ENCODE measurements around the gene PPP6R3. TPM values are rescaled to one million over a fixed set of nuclear protein-coding genes. Genes with fewer than 3 reads are reported as not detected.

PPP6R3 gene
- polyA plus RNA-seq, 1 donor (not counting 4 experiments of a cell fraction or from before 2014, with no cell fraction given): 50.2 TPM

- Histone ChIP-seq H3K79me2 (ENCODE audit: control insufficient read depth, insufficient read depth, low read length) (no peaks in the 10 kb centered on the region), H3K4me1 (ENCODE audit: control insufficient read depth, extremely low read depth, insufficient read depth, low read length) (no peaks in the 10 kb centered on the region), H3K9me1 (ENCODE audit: control insufficient read depth, extremely low read depth, insufficient read depth, low read length) (no peaks in the 10 kb centered on the region), H3K27me3 (ENCODE audit: control insufficient read depth, extremely low read depth, insufficient read depth, low read length) (no peaks in the 10 kb centered on the region), H3K27ac (ENCODE audit: control insufficient read depth, insufficient read depth, low read length) (no peak overlapping the region), H3K4me3 (ENCODE audit: control insufficient read depth in 2 of 3, extremely low read depth in 1 of 3, insufficient read depth in 2 of 3, low read depth in 1 of 3, low read length in 3 of 3) (no peak overlapping the region), H2AFZ (ENCODE audit: control insufficient read depth, low read length) (no peak overlapping the region), H3K9ac (ENCODE audit: control insufficient read depth, extremely low read depth, insufficient read depth, low read length) (no peak overlapping the region), H3K9me3 (ENCODE audit: control insufficient read depth, low read depth, low read length) (no peaks in the 10 kb centered on the region), H3K4me2 (ENCODE audit: control insufficient read depth, extremely low read depth, insufficient read depth, low read depth, low read length) (no peak overlapping the region), H3K36me3 (ENCODE audit: control insufficient read depth in 2 of 2, extremely low read depth in 1 of 2, insufficient read depth in 2 of 2, low read length in 2 of 2) (peaks cover 32 to 33% of the 10 kb centered on the region in 2 experiments), H4K20me1 (ENCODE audit: control insufficient read depth, extremely low read depth, insufficient read depth, low read length) (no peaks in the 10 kb centered on the region)
- DNase-seq (ENCODE audit: low read depth, low spot score): no peak
- dilution Hi-C loops (cut with MboI; ENCODE audit: extremely low pct_ligation_motif_present, low sequenced_read_pairs): no loop called here
- TF ChIP-seq EZH2 (IDR thresholded peaks at IDR 0.05; ENCODE audit: low read length) (no peak), CTCF (optimal IDR thresholded peaks at IDR 0.05 in 1 of 3, IDR thresholded peaks at IDR 0.05 in 1 of 3, conservative IDR thresholded peaks at IDR 0.05 in 1 of 3; ENCODE audit: extremely low read depth in 1 of 3, insufficient read depth in 2 of 3, low read length in 3 of 3) (no peak)
- FAIRE-seq: no peak
These were observed 149.2 kb downstream of the PPP6R3 start for GRCh38 chr11:68609761-68610160.

- Histone ChIP-seq H3K4me2 (ENCODE audit: control insufficient read depth, extremely low read depth, insufficient read depth, low read depth, low read length) (no peak overlapping the region), H3K9me3 (ENCODE audit: control insufficient read depth, low read depth, low read length) (no peaks in the 10 kb centered on the region), H2AFZ (ENCODE audit: control insufficient read depth, low read length) (no peak overlapping the region), H3K27me3 (ENCODE audit: control insufficient read depth, extremely low read depth, insufficient read depth, low read length) (no peaks in the 10 kb centered on the region), H3K4me1 (ENCODE audit: control insufficient read depth, extremely low read depth, insufficient read depth, low read length) (no peaks in the 10 kb centered on the region), H3K36me3 (ENCODE audit: control insufficient read depth in 2 of 2, extremely low read depth in 1 of 2, insufficient read depth in 2 of 2, low read length in 2 of 2) (peaks cover 33 to 37% of the 10 kb centered on the region in 2 experiments), H4K20me1 (ENCODE audit: control insufficient read depth, extremely low read depth, insufficient read depth, low read length) (peaks cover 2% of the 10 kb centered on the region), H3K9me1 (ENCODE audit: control insufficient read depth, extremely low read depth, insufficient read depth, low read length) (no peaks in the 10 kb centered on the region), H3K9ac (ENCODE audit: control insufficient read depth, extremely low read depth, insufficient read depth, low read length) (no peak overlapping the region), H3K27ac (ENCODE audit: control insufficient read depth, insufficient read depth, low read length) (no peak overlapping the region), H3K79me2 (ENCODE audit: control insufficient read depth, insufficient read depth, low read length) (no peaks in the 10 kb centered on the region), H3K4me3 (ENCODE audit: control insufficient read depth in 2 of 3, extremely low read depth in 1 of 3, insufficient read depth in 2 of 3, low read depth in 1 of 3, low read length in 3 of 3) (no peak overlapping the region)
- dilution Hi-C loops (cut with MboI; ENCODE audit: extremely low pct_ligation_motif_present, low sequenced_read_pairs): no loop called here
- FAIRE-seq (no peak), DNase-seq (ENCODE audit: low read depth, low spot score) (no peak)
- TF ChIP-seq EZH2 (IDR thresholded peaks at IDR 0.05; ENCODE audit: low read length): no peak
- TF ChIP-seq CTCF (optimal IDR thresholded peaks at IDR 0.05 in 1 of 3, IDR thresholded peaks at IDR 0.05 in 1 of 3, conservative IDR thresholded peaks at IDR 0.05 in 1 of 3; ENCODE audit: extremely low read depth in 1 of 3, insufficient read depth in 2 of 3, low read length in 3 of 3): peak in 1 of 3 experiments; percentile 27
These were observed 150.0 kb downstream of the PPP6R3 start for GRCh38 chr11:68610452-68611116.
